Activated gamma-delta T cell (primary cell): ENCODE measurements around the gene DGCR2.
A peak's percentile ranks its signal among the peaks of the same experiment; 100 is the strongest.

Source experiments
- DNase-seq: peaks from one replicate; lab custom pipeline; 2025; lab: John Stamatoyannopoulos, UW

DGCR2 gene

DNA sequence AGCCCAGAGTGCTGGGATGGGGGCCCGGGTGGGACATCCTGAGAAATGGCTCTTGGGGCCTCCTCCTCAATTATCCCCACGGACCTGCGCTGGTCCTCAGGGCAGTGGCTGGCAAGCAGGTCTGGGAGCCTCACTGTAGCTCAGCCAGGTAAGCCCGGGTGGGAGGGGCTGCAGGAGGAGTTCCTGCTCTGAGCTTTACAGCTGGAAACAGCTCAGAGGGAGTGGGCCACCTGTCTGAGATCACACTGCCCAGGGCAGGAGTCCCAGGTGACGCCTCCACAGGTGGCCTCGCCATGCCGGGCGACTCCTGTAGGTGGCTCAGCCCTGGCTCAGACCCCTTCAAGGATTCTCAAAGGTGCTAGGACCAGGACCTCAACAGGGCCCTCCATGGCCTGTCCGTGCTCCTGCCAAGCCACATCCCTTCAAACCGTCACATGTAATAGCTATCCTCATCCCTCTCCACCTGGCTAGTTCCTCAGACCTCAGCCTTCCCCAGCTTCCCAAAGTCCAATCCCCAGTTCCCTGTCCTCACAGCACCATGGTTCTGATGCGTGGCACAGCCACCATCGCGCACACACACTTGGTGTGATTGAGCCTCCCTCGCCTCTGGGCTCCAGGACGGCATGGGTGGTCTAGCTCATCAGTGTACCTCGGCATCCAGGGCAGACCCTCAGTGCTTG is 5.3 kb upstream of the DGCR2 start:
- no peak for DNase-seq

DNA sequence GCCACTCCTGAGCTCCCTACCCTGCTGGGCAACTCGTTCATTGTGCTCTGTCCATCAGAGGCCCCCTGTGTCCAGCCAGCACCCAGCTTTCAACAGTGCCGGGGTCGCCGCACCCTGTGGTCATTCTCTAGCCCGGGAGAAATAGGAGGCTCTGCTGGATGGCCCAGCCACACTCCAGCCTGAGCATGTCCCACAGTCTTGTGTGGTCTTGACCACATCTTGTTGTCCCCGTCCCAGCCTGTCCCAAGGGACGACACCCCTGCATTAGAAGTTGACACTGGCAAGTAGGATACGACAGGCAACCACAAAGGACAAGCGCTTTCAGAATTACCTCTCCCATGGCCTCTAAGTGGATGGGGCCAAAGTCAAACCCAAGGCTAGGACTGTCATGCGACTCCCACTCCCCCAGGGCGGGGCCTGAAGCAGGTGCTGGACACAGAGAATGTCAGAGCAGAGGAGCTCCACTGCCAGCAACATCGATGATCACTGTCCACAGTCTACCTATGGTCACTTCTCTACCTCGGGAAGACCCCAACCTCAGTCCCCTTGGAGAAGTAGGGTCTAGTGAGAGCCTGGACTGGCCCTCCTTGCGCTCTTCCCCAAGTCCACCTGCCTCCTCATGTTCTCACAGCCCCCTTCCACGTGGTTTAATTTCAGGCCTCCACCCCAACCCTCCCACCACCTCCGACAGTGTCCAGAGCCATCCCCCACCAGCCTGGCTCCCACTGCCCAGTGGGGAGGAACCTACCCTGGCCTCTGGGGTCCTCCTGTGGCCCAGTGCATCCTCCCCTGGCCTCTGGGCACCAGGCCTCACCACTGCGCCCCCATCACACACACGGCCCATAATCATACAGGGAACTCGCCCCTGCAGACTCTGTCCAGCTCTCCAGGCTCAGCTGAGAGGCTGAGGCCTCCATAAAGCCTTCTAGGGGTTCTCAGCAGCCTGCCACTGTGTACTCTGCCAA is 4.4 kb upstream of the DGCR2 start:
- DNase-seq = no peak

DNA sequence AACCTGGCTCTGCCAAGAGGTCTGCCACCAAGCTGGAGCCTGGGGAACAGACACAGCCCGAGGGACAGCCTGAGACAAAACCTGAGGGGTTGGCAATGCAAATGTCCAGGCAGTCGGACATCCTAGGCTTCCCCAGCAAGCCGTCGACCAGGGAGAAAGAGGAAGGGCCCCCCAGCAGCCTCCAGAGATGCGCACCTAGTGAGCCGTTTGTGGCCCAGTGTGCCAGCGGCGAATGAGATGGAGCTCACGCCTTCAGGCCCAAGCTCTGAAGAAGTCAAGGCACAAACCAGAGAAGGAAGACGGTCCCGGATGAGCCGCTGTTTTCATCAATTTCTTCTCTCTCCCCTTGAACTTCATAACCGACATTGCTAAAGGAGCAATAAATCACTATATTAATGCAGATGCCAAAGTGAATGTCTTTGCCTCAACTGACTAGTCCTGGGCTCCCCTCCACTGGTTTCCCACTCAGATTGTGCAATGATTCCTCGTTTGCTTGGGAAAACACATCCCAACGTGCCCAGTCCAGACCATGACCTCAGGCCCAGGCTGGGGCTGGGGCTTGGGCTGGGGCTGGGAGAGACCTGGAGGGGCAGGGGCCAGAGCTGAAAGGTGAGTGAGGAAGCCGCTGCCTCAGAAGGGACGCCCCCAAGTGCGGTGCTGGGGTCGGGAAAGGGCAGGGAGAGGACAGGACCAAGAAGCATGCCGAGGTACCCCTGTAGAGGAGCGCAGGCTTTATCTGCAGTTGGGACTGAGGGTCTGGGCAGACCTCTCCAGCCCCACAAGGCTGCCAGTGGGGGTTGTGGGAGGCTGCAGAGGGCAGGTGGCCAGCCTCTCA is 3.5 kb upstream of the DGCR2 start:
- no peak for DNase-seq

DNA sequence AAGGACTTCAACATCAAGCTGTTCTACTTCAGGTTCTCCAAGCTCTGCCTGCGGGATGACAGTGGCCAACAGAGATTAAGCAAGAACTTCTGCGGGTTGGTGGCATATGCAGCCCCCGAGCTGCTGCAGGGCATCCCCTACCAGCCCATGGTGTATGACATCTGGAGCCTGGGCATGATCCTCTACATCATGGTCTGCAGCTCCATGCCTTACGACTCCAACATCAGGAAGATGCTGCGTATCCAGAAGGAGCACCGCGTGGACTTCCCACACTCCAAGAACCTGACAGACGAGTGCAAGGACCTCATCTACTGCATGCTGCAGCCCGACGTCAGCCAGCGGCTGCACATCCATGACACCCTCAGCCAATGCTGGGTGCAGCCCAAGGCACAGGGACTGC is 2.8 kb upstream of the DGCR2 start:
- DNase-seq = no peak

DNA sequence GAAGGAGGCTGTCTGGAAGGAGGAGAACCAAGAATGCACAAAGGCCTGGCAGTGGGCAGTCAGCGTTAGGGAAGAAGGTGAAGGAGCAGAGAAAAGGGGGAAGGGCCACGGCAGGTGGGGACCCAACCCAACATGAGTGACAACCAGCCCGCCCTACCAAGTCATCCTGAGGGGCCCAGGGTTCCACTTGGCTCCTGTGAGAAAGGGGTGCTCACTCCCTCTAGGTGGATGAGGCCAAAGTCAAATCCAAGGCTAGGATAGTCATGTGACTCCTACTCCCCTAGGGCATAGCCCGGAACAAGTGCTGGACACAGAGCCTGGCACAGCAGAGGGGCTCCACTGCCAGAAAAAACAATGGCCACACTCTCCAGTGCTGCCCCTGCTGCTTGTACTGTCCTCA is 2.2 kb upstream of the DGCR2 start:
- DNase-seq = no peak

DNA sequence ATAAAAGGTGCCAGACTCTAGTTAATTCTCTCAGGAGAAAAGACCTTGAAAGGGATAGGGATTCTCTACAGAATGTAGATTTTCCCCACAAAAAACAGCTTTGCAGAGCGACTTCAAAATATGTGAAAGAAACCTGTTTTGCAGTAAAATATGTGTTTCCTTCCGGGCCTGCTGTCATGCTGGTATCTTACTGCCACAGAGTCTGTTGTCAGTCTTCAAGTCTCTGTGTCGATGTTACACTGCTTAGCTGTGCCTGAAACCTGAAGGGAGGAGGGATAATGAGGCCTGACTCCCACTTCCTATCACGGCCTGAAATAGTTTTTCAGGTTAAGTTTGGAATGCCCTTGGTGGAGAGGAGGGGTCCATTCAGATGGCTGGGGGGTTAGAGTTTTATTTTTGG is 1.7 kb upstream of the DGCR2 start:
- DNase-seq = no peak

- no peak for DNase-seq
These were observed 710 bp upstream of the DGCR2 start for GRCh38 chr22:19122752-19123492.

DNA sequence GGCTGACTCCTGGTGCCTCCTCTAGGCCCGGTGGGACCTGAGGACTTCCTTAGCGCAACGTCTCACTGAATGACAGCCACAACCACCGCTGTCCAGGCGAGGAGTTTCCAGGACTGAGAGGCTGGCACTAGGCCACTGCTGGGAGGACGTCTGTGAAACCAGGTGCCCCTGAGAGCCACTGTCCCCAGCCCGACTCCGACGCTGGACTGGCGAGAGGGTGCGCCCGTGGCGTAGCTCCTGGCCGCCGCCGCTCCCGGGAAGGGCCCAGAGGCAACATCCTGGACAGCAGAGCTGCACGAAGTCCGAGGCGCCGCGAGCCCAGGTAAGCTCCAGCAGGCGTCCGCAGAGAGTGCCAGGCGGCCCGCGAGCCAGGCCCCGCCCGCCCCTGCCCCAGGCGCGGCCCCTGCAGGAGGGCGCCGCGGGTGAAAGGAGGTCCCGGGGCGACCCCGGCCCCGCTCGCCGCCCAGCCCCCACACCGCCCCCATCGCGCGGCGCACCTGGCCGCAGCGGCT is 525 bp downstream of the DGCR2 start:
- peak; percentile 44 for DNase-seq

GRCh38 chr22:19120829-19121630 is 1.2 kb downstream of the DGCR2 start:
- DNase-seq = no peak

DNA sequence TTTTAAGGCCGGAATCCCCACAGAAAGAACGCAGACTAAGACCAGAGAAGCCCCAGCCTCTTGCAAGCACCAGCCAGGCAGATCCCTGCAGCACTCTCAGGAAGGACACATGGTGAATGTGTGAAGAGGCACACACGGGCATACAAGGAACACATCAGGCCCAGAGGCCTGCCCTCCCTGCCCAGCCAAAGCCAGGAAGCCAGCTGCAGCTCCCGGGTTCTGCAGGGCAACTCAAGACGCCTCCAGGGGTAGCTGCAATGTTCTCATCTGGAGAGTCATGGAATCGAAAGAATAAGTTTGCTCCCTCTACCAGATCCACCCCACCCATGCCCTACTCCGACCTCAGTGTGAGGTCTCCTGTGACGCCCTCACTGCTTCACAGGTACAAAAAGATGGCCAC is 2.3 kb downstream of the DGCR2 start:
- no peak for DNase-seq

DNA sequence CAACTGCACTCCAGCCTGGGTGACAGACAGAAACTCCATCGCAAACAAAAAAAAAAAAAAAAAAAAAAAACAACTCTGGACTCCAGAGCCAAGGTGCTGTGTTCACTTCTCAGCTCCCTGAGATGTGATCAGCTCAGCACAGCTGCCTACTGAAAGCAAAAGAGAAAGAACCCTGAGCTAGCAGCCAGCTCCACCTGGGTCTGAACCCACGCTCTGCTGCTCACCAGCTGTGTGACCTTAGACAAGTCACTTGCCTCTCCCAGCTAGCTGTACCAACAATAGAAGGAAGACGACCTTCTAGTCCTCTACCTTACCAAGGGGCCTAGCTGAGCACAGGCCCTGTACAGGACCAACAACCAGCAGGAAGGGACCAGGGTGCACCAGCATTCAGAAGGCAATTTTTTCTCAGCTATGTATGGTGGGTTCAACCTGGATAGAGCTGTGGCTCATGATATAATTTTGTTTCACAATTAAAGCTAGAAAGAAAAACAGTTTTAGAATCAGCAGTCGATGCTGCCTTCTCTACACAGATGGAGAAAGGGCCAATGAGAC is 3.8 kb downstream of the DGCR2 start:
- DNase-seq = no peak

GRCh38 chr22:19117111-19117512 is 5.1 kb downstream of the DGCR2 start:
- no peak for DNase-seq

- no peak for DNase-seq
These were observed 6.6 kb downstream of the DGCR2 start for GRCh38 chr22:19115628-19116027.

DNA sequence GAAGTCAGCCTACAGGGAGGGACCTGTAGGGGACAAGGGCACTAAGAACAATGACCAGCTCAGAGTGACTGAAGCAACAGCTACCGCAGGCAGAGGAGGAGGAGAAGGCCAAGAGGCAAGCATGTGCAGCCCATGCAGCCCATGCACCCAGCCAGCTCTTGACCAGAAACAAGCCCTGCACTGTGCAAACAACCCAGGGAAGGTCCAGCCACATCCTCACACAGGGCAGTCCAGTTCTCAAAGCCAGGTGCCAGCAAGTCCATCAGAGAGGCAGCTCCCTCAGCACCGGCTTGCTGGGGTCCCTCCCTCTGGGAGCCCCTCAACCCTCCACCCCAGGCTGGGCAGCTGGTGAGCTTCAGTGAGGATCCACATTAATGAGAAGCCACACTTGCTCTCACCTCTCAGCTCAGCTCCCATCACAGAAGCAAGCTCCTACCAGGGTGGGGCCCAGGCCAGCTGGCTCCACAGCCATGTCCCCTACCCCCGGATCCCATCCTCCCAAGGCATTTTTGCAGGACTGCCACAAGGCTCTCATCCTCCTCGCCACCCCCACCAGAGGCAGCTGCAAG is 7.1 kb downstream of the DGCR2 start:
- no peak for DNase-seq

GRCh38 chr22:19113429-19113828 is 8.8 kb downstream of the DGCR2 start:
- DNase-seq = no peak

DNA sequence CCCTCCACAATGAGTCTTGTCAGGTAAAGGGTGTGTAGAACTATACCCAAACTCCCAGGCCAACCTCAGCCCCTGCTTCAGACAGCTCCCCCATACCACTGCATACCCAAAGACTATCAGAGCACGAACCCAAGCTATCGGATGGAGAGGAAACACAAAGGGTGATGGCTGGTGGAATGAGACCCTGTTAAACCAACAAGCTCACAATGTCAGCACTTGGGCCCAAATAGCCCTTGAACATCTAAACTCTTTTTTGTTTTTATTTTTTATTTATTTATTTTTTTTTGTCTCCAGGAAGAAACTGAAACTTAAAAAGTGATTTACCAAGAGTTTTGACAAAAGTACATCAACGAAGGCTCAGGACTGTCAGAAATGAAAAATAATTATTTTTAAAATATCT is 10.6 kb downstream of the DGCR2 start:
- DNase-seq = no peak

- no peak for DNase-seq
These were observed 11.1 kb downstream of the DGCR2 start for GRCh38 chr22:19111140-19111539.

GRCh38 chr22:19110646-19111045 is 11.6 kb downstream of the DGCR2 start:
- DNase-seq = no peak

DNA sequence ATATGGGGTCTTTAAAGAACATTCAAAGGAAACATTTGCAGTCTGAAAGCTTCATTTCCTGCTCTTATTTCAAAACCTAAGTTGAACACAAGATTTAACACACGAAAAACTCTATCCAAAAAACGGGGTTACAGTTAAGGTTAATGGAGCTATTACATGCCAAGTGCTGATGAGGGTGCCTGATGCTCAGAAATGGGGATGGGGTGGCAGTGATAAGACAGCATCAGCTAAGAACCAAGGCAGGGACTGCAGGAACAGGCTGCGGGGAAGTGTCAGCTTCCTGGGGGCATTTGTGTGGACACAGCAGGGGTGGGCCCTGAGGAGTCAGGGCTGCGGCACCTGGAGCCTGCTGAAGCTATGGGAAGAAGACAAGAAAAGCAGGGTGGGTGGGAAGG is 12.2 kb downstream of the DGCR2 start:
- DNase-seq = no peak
